Kidney tubule cell (primary cell): ENCODE data around the gene HTR2C.
A peak's percentile ranks its signal among the peaks of the same experiment; 100 is the strongest.
"Not testable (repeated sequence)": the region's sequence is repeated elsewhere in the genome, so short reads cannot be mapped to it uniquely, and the experiment has no call there.

Experiments
- DNase-seq: peaks from one replicate; pipeline ENCODE4 v3.0.0-alpha.2; 2018; ENCODE audit warnings: low spot score

HTR2C gene

GRCh38 chrX:114712466-114712865 is 128.6 kb downstream of the HTR2C start:
- no peak for DNase-seq

- no peak for DNase-seq
These were observed 131.2 kb downstream of the HTR2C start for GRCh38 chrX:114715096-114715495.

GRCh38 chrX:114717921-114718320 is 134.0 kb downstream of the HTR2C start:
- DNase-seq, result no peak

- no peak for DNase-seq
These were observed 182.7 kb downstream of the HTR2C start for GRCh38 chrX:114766541-114766940.

- DNase-seq, result no peak
These were observed 190.8 kb downstream of the HTR2C start for GRCh38 chrX:114774691-114775090.

- DNase-seq, result no peak
These were observed 199.0 kb downstream of the HTR2C start for GRCh38 chrX:114782925-114783324.

GRCh38 chrX:114787061-114787460 is 203.2 kb downstream of the HTR2C start:
- DNase-seq, result no peak

- DNase-seq, result no peak
These were observed 213.6 kb downstream of the HTR2C start for GRCh38 chrX:114797494-114797893.

GRCh38 chrX:114798907-114799306 is 215.0 kb downstream of the HTR2C start:
- DNase-seq, result peak; percentile 6

GRCh38 chrX:114800719-114801118 is 216.8 kb downstream of the HTR2C start:
- no peak for DNase-seq

GRCh38 chrX:114819509-114819908 is 235.6 kb downstream of the HTR2C start:
- DNase-seq, result no peak

GRCh38 chrX:114841051-114841450 is 257.2 kb downstream of the HTR2C start:
- no peak for DNase-seq

- no peak for DNase-seq
These were observed 258.3 kb downstream of the HTR2C start for GRCh38 chrX:114842181-114842580.

GRCh38 chrX:114889481-114889880 is 305.6 kb downstream of the HTR2C start:
- no peak for DNase-seq

GRCh38 chrX:114903618-114904017 is 319.7 kb downstream of the HTR2C start:
- DNase-seq, result no peak

GRCh38 chrX:114905251-114905650 is 321.4 kb downstream of the HTR2C start:
- peak; percentile 1 for DNase-seq

GRCh38 chrX:114906984-114907510 is 323.2 kb downstream of the HTR2C start:
- no peak for DNase-seq

- no peak for DNase-seq
These were observed 340.5 kb downstream of the HTR2C start for GRCh38 chrX:114924423-114924822.

GRCh38 chrX:114924856-114925255 is 341.0 kb downstream of the HTR2C start:
- DNase-seq, result no peak

- peak; percentile 18 for DNase-seq
These were observed 346.3 kb downstream of the HTR2C start for GRCh38 chrX:114930227-114930626.

GRCh38 chrX:114932550-114932949 is 348.7 kb downstream of the HTR2C start:
- DNase-seq, result no peak

- not testable (repeated sequence) for DNase-seq
These were observed 349.4 kb downstream of the HTR2C start for GRCh38 chrX:114933291-114933690.

GRCh38 chrX:114937090-114937489 is 353.2 kb downstream of the HTR2C start:
- DNase-seq, result not testable (repeated sequence)

GRCh38 chrX:114952696-114953095 is 368.8 kb downstream of the HTR2C start:
- no peak for DNase-seq
